ENCODE results near the gene QPRT.

DNA sequence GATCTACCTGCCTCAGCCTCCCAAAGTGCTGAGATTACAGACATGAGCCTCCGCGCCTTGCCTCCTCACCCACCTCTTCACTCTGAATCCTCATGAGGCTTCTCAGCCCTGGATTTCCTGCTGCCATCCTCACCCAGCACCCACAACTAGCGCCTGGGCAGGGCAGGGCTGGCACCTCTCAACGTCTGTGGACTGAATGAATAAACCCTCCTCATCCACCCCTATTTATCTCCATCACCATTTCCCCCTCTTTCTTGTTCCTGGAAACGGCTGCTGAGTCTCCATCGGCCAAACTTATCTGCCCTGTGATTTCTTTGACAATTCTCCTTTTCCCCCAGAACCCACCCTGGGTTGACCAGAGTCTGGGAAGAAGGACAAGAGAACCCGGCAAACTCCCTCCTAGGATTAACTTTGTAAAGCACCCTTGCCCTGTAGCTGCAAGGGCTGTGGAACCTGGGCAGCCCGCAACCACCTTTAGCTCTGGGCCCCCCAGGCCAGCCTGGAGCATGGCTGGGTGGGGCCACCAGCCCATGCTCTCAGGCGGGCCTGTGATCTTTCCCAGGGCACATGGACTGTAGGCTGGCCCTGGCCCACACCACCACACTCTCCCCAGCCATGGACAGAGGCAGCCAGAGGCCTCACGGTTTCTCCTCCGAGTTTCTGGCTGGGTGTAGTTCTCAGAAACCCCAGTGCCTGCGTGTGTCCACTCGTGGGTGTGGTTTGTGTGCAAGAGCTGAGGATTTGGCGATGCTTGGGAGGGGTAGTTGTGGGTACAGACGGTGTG is 13.5 kb upstream of the QPRT start:
- TF ChIP-seq, protein P1, sequence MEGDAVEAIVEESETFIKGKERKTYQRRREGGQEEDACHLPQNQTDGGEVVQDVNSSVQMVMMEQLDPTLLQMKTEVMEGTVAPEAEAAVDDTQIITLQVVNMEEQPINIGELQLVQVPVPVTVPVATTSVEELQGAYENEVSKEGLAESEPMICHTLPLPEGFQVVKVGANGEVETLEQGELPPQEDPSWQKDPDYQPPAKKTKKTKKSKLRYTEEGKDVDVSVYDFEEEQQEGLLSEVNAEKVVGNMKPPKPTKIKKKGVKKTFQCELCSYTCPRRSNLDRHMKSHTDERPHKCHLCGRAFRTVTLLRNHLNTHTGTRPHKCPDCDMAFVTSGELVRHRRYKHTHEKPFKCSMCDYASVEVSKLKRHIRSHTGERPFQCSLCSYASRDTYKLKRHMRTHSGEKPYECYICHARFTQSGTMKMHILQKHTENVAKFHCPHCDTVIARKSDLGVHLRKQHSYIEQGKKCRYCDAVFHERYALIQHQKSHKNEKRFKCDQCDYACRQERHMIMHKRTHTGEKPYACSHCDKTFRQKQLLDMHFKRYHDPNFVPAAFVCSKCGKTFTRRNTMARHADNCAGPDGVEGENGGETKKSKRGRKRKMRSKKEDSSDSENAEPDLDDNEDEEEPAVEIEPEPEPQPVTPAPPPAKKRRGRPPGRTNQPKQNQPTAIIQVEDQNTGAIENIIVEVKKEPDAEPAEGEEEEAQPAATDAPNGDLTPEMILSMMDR (IDR thresholded peaks at IDR 0.05 in 2 of 3, conservative IDR thresholded peaks at IDR 0.05 in 1 of 3; ENCODE audit: borderline replicate concordance in 1 of 3, insufficient read depth in 1 of 3, low read depth in 2 of 3, low read length in 2 of 3): no peak
- TF ChIP-seq POLR2A (IDR thresholded peaks at IDR 0.05; ENCODE audit: borderline replicate concordance, extremely low read depth, insufficient read depth, insufficient read length) (no peak), CEBPB (IDR thresholded peaks at IDR 0.05; ENCODE audit: low read depth) (no peak), TCF7L2 (IDR thresholded peaks at IDR 0.05; ENCODE audit: borderline replicate concordance, extremely low read depth, insufficient read depth, insufficient read length) (no peak), SP1 (IDR thresholded peaks at IDR 0.05; ENCODE audit: low read depth) (no peak), ZNF274 (IDR thresholded peaks at IDR 0.05; ENCODE audit: low read depth, low read length) (no peak), EGR1 (IDR thresholded peaks at IDR 0.05; ENCODE audit: low read depth) (no peak), YY1 (IDR thresholded peaks at IDR 0.05; ENCODE audit: extremely low read depth, insufficient replicate concordance, low read depth, low read length) (no peak), POLR2AphosphoS5 (IDR thresholded peaks at IDR 0.05; ENCODE audit: low read depth, low read length) (no peak), RAD21 (IDR thresholded peaks at IDR 0.05; ENCODE audit: low read depth) (no peak), EZH2 (IDR thresholded peaks at IDR 0.05) (no peak)
- TF ChIP-seq, protein P2, sequence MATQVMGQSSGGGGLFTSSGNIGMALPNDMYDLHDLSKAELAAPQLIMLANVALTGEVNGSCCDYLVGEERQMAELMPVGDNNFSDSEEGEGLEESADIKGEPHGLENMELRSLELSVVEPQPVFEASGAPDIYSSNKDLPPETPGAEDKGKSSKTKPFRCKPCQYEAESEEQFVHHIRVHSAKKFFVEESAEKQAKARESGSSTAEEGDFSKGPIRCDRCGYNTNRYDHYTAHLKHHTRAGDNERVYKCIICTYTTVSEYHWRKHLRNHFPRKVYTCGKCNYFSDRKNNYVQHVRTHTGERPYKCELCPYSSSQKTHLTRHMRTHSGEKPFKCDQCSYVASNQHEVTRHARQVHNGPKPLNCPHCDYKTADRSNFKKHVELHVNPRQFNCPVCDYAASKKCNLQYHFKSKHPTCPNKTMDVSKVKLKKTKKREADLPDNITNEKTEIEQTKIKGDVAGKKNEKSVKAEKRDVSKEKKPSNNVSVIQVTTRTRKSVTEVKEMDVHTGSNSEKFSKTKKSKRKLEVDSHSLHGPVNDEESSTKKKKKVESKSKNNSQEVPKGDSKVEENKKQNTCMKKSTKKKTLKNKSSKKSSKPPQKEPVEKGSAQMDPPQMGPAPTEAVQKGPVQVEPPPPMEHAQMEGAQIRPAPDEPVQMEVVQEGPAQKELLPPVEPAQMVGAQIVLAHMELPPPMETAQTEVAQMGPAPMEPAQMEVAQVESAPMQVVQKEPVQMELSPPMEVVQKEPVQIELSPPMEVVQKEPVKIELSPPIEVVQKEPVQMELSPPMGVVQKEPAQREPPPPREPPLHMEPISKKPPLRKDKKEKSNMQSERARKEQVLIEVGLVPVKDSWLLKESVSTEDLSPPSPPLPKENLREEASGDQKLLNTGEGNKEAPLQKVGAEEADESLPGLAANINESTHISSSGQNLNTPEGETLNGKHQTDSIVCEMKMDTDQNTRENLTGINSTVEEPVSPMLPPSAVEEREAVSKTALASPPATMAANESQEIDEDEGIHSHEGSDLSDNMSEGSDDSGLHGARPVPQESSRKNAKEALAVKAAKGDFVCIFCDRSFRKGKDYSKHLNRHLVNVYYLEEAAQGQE (IDR thresholded peaks at IDR 0.05; ENCODE audit: low read depth): no peak
- TF ChIP-seq, protein P3, sequence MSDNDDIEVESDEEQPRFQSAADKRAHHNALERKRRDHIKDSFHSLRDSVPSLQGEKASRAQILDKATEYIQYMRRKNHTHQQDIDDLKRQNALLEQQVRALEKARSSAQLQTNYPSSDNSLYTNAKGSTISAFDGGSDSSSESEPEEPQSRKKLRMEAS (IDR thresholded peaks at IDR 0.05): no peak

All from HCT116 (cell line).